Loucy (cell line): ENCODE results near the gene ZNF337.
"Not testable (repeated sequence)": the region's sequence is repeated elsewhere in the genome, so short reads cannot be mapped to it uniquely, and the experiment has no call there.

Source experiments
- H2AFZ ChIP-seq: fragments of 200-600 bp; sonication (generic); 2 replicates; pipeline ENCODE4 v1.6.0; 2016; ENCODE audit warnings: antibody characterized with exemption, mild to moderate bottlenecking, low read length, moderate library complexity
- H3F3A ChIP-seq: fragments of 200-600 bp; 2 replicates; pipeline ENCODE4 v1.6.0; 2016; ENCODE audit warnings: antibody characterized with exemption, low read depth, mild to moderate bottlenecking
- H3K27me3 ChIP-seq: fragments of 200-600 bp; sonication (generic); 2 replicates; pipeline ENCODE4 v1.6.1; 2014; ENCODE audit warnings: low read length, mild to moderate bottlenecking; ENCODE audit not compliant: insufficient read depth, poor library complexity, severe bottlenecking
- H3K36me3 ChIP-seq: fragments of 200-600 bp; sonication (generic); 2 replicates; pipeline ENCODE4 v1.6.1; 2016; ENCODE audit warnings: low read length; ENCODE audit not compliant: insufficient read depth
- H3K4me1 ChIP-seq: fragments of 200-600 bp; sonication (generic); 2 replicates; pipeline ENCODE4 v1.5.1; 2014; ENCODE audit warnings: low read length, mild to moderate bottlenecking; ENCODE audit not compliant: insufficient read depth, poor library complexity, severe bottlenecking
- H3K4me2 ChIP-seq: fragments of 200-600 bp; sonication (generic); 2 replicates; pipeline ENCODE4 v1.6.0; 2014; ENCODE audit warnings: antibody characterized with exemption, low read length, low read depth, mild to moderate bottlenecking; ENCODE audit not compliant: poor library complexity, severe bottlenecking
- H3K4me3 ChIP-seq: fragments of 200-600 bp; sonication (generic); 2 replicates; pipeline ENCODE4 v1.5.1; 2014; ENCODE audit warnings: low read length, mild to moderate bottlenecking, mixed read lengths; ENCODE audit not compliant: poor library complexity, severe bottlenecking
- H3K79me2 ChIP-seq: fragments of 200-600 bp; sonication (generic); 2 replicates; pipeline ENCODE4 v1.6.1; 2014; ENCODE audit warnings: low read length; ENCODE audit not compliant: insufficient read depth
- H3K9ac ChIP-seq: fragments of 200-600 bp; sonication (generic); 2 replicates; pipeline ENCODE4 v1.6.0; 2014; ENCODE audit warnings: mild to moderate bottlenecking, low read depth, low read length, moderate library complexity; ENCODE audit not compliant: poor library complexity, severe bottlenecking
- H3K9me2 ChIP-seq: fragments of 200-600 bp; sonication (generic); replicated peaks from 2 replicates; pipeline ENCODE4 v1.6.1; 2016; ENCODE audit warnings: low read depth, low read length, mixed read lengths
- H3K9me3 ChIP-seq: fragments of 200-600 bp; sonication (generic); 2 replicates; pipeline ENCODE4 v1.6.1; 2014; ENCODE audit warnings: mild to moderate bottlenecking, antibody characterized with exemption, low read length, low read depth; ENCODE audit not compliant: insufficient read depth
- H4K20me1 ChIP-seq: fragments of 200-600 bp; sonication (generic); 2 replicates; pipeline ENCODE4 v1.6.0; 2014; ENCODE audit warnings: antibody characterized with exemption, low read length, mild to moderate bottlenecking; ENCODE audit not compliant: insufficient read depth, poor library complexity, severe bottlenecking
- EZH2phosphoT487 ChIP-seq: fragments of 200-600 bp; IDR thresholded peaks from 2 replicates; pipeline ENCODE4 v1.6.1; 2018; ENCODE audit warnings: antibody characterized with exemption, mild to moderate bottlenecking, moderate library complexity, borderline replicate concordance
- TF ChIP-seq, protein P1 (sequence below): fragments of 200-600 bp; sonication (generic); conservative IDR thresholded peaks from 2 replicates; pipeline ENCODE4 v1.5.1; 2014; ENCODE audit warnings: mild to moderate bottlenecking, antibody characterized with exemption, low read length

Gene ZNF337

GRCh38 chr20:25654487-25654886 lies 42.2 kb downstream of the ZNF337 start:
- Histone ChIP-seq H3K79me2 (no peaks in the 10 kb centered on the region), H4K20me1 (no peaks in the 10 kb centered on the region), H3K4me1 (no peaks in the 10 kb centered on the region), H3K9me2 (no peaks in the 10 kb centered on the region), H3F3A (no peaks in the 10 kb centered on the region), H3K4me3 (no peak overlapping the region), H2AFZ (no peak overlapping the region), H3K36me3 (no peaks in the 10 kb centered on the region), H3K4me2 (no peak overlapping the region), H3K9ac (no peak overlapping the region), H3K27me3 (no peaks in the 10 kb centered on the region), H3K9me3 (no peaks in the 10 kb centered on the region)
- no peak for TF ChIP-seq EZH2phosphoT487
- TF ChIP-seq, protein P1, sequence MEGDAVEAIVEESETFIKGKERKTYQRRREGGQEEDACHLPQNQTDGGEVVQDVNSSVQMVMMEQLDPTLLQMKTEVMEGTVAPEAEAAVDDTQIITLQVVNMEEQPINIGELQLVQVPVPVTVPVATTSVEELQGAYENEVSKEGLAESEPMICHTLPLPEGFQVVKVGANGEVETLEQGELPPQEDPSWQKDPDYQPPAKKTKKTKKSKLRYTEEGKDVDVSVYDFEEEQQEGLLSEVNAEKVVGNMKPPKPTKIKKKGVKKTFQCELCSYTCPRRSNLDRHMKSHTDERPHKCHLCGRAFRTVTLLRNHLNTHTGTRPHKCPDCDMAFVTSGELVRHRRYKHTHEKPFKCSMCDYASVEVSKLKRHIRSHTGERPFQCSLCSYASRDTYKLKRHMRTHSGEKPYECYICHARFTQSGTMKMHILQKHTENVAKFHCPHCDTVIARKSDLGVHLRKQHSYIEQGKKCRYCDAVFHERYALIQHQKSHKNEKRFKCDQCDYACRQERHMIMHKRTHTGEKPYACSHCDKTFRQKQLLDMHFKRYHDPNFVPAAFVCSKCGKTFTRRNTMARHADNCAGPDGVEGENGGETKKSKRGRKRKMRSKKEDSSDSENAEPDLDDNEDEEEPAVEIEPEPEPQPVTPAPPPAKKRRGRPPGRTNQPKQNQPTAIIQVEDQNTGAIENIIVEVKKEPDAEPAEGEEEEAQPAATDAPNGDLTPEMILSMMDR: no peak

GRCh38 chr20:25652866-25653265 lies 43.8 kb downstream of the ZNF337 start:
- not testable (repeated sequence) for H3K4me1 ChIP-seq, H3F3A ChIP-seq, H3K9me3 ChIP-seq, H3K4me3 ChIP-seq, H3K36me3 ChIP-seq, H4K20me1 ChIP-seq, H3K27me3 ChIP-seq, H3K9me2 ChIP-seq, H3K9ac ChIP-seq, H2AFZ ChIP-seq, H3K4me2 ChIP-seq, H3K79me2 ChIP-seq

DNA sequence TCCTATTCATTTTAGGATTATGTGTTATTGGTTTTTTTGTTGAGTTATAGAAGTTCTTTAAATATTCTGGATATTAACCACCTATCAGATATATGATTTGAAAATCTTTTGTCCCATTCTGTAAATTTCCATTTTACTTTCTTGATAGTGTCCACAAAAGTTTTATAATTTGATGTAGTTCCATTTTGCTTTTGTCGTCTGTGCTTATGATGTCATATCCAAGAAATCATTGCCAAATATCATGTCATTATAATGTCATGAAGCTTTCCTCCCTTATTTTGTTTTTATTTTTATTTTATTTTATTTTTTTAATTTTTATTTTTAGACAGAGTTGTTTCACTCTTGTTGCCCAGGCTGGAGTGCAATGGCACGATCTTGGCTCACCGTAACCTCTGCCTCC lies 51.8 kb downstream of the ZNF337 start:
- Histone ChIP-seq H3K4me3 (no peak overlapping the region), H3K9me2 (no peaks in the 10 kb centered on the region), H2AFZ (no peak overlapping the region), H3K4me1 (peaks cover 12% of the 10 kb centered on the region), H3K79me2 (no peaks in the 10 kb centered on the region), H3K9me3 (no peaks in the 10 kb centered on the region), H4K20me1 (no peaks in the 10 kb centered on the region), H3K36me3 (0 out of 2 replicates have a peak, but pooled peaks cover 4% of the 10 kb centered on the region), H3K4me2 (no peak overlapping the region), H3K27me3 (no peaks in the 10 kb centered on the region), H3K9ac (no peak overlapping the region), H3F3A (no peaks in the 10 kb centered on the region)
- TF ChIP-seq EZH2phosphoT487: no peak
- TF ChIP-seq, protein P1: no peak

DNA sequence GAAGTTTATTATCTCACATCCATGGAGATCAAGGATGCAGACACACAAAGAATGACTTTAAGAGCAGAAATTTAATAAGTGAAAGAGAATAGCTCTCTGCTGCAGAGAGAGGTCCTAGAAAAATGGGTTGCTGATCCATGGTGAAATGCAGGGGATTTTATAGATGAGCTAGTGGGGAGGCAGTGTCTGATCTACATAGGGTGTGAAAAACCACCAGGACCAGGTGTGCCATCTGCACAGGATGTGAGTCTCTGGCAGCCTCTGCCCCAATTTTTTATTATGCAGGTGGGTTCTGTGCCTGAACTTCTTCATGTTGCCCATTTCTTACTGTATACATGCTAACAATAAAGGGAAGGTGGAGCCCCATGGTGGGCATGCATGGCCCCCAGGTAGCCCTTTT lies 52.9 kb downstream of the ZNF337 start:
- no peaks in the 10 kb centered on the region for H3K9me2 ChIP-seq
- H3K36me3 ChIP-seq: 0 out of 2 replicates have a peak, but pooled peaks cover 4% of the 10 kb centered on the region
- no peaks in the 10 kb centered on the region for H3K9me3 ChIP-seq
- no peak overlapping the region for H3K4me3 ChIP-seq
- H4K20me1 ChIP-seq: no peaks in the 10 kb centered on the region
- TF ChIP-seq, protein P1: no peak
- no peak for TF ChIP-seq EZH2phosphoT487
- H3K27me3 ChIP-seq: no peaks in the 10 kb centered on the region
- H2AFZ ChIP-seq: no peak overlapping the region
- no peaks in the 10 kb centered on the region for H3K79me2 ChIP-seq
- peaks cover 12% of the 10 kb centered on the region for H3K4me1 ChIP-seq
- H3K4me2 ChIP-seq: peak overlapping the region; percentile 27
- no peak overlapping the region for H3K9ac ChIP-seq
- no peaks in the 10 kb centered on the region for H3F3A ChIP-seq
